ENCODE measurements around the gene ARHGDIG.

DNA sequence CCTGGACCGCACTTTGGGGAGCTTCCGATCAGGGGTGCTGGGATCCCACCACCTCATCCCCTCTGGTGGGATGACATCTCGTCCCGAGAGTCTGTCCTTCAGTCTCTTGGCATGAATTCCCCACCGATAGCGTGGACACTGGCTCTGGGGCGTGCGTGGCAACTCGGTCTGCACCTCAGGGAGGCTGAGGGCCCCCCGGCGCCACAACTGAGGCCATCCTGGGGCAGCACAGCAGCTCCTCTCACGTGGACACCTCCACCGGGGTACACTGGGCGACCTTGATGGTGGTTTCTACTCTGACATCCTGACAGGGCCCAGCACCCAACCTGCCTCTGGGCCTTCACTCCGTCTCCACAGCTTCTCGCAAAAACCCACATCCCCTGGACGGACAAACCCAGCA lies 11.1 kb downstream of the ARHGDIG start:
- no peak for TF ChIP-seq POLR2A (IDR thresholded peaks at IDR 0.05)
- TF ChIP-seq, protein P1, sequence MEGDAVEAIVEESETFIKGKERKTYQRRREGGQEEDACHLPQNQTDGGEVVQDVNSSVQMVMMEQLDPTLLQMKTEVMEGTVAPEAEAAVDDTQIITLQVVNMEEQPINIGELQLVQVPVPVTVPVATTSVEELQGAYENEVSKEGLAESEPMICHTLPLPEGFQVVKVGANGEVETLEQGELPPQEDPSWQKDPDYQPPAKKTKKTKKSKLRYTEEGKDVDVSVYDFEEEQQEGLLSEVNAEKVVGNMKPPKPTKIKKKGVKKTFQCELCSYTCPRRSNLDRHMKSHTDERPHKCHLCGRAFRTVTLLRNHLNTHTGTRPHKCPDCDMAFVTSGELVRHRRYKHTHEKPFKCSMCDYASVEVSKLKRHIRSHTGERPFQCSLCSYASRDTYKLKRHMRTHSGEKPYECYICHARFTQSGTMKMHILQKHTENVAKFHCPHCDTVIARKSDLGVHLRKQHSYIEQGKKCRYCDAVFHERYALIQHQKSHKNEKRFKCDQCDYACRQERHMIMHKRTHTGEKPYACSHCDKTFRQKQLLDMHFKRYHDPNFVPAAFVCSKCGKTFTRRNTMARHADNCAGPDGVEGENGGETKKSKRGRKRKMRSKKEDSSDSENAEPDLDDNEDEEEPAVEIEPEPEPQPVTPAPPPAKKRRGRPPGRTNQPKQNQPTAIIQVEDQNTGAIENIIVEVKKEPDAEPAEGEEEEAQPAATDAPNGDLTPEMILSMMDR (IDR thresholded peaks at IDR 0.05): no peak
